Loucy (cell line): ENCODE measurements around the gene ZIM2.

Source experiments
- H2AFZ ChIP-seq: fragments of 200-600 bp; sonication (generic); 2 replicates; pipeline ENCODE4 v1.6.0; 2016; ENCODE audit warnings: antibody characterized with exemption, mild to moderate bottlenecking, low read length, moderate library complexity
- H3F3A ChIP-seq: fragments of 200-600 bp; 2 replicates; pipeline ENCODE4 v1.6.0; 2016; ENCODE audit warnings: antibody characterized with exemption, low read depth, mild to moderate bottlenecking
- H3K27me3 ChIP-seq: fragments of 200-600 bp; sonication (generic); 2 replicates; pipeline ENCODE4 v1.6.1; 2014; ENCODE audit warnings: low read length, mild to moderate bottlenecking; ENCODE audit not compliant: insufficient read depth, poor library complexity, severe bottlenecking
- H3K36me3 ChIP-seq: fragments of 200-600 bp; sonication (generic); 2 replicates; pipeline ENCODE4 v1.6.1; 2016; ENCODE audit warnings: low read length; ENCODE audit not compliant: insufficient read depth
- H3K4me1 ChIP-seq: fragments of 200-600 bp; sonication (generic); 2 replicates; pipeline ENCODE4 v1.5.1; 2014; ENCODE audit warnings: low read length, mild to moderate bottlenecking; ENCODE audit not compliant: insufficient read depth, poor library complexity, severe bottlenecking
- H3K4me2 ChIP-seq: fragments of 200-600 bp; sonication (generic); 2 replicates; pipeline ENCODE4 v1.6.0; 2014; ENCODE audit warnings: antibody characterized with exemption, low read length, low read depth, mild to moderate bottlenecking; ENCODE audit not compliant: poor library complexity, severe bottlenecking
- H3K4me3 ChIP-seq: fragments of 200-600 bp; sonication (generic); 2 replicates; pipeline ENCODE4 v1.5.1; 2014; ENCODE audit warnings: low read length, mild to moderate bottlenecking, mixed read lengths; ENCODE audit not compliant: poor library complexity, severe bottlenecking
- H3K79me2 ChIP-seq: fragments of 200-600 bp; sonication (generic); 2 replicates; pipeline ENCODE4 v1.6.1; 2014; ENCODE audit warnings: low read length; ENCODE audit not compliant: insufficient read depth
- H3K9ac ChIP-seq: fragments of 200-600 bp; sonication (generic); 2 replicates; pipeline ENCODE4 v1.6.0; 2014; ENCODE audit warnings: mild to moderate bottlenecking, low read depth, low read length, moderate library complexity; ENCODE audit not compliant: poor library complexity, severe bottlenecking
- H3K9me2 ChIP-seq: fragments of 200-600 bp; sonication (generic); replicated peaks from 2 replicates; pipeline ENCODE4 v1.6.1; 2016; ENCODE audit warnings: low read depth, low read length, mixed read lengths
- H3K9me3 ChIP-seq: fragments of 200-600 bp; sonication (generic); 2 replicates; pipeline ENCODE4 v1.6.1; 2014; ENCODE audit warnings: mild to moderate bottlenecking, antibody characterized with exemption, low read length, low read depth; ENCODE audit not compliant: insufficient read depth
- H4K20me1 ChIP-seq: fragments of 200-600 bp; sonication (generic); 2 replicates; pipeline ENCODE4 v1.6.0; 2014; ENCODE audit warnings: antibody characterized with exemption, low read length, mild to moderate bottlenecking; ENCODE audit not compliant: insufficient read depth, poor library complexity, severe bottlenecking
- CTCF ChIP-seq: fragments of 200-600 bp; sonication (generic); conservative IDR thresholded peaks from 2 replicates; pipeline ENCODE4 v1.5.1; 2014; ENCODE audit warnings: mild to moderate bottlenecking, antibody characterized with exemption, low read length
- EZH2phosphoT487 ChIP-seq: fragments of 200-600 bp; IDR thresholded peaks from 2 replicates; pipeline ENCODE4 v1.6.1; 2018; ENCODE audit warnings: antibody characterized with exemption, mild to moderate bottlenecking, moderate library complexity, borderline replicate concordance

The ZIM2 gene

GRCh38 chr19:56764196-56764695 lies 76.3 kb downstream of the ZIM2 start:
- no peak for TF ChIP-seq EZH2phosphoT487
- TF ChIP-seq CTCF = peak; percentile 27; the same call in 1 of the 2 replicates

GRCh38 chr19:56760842-56761241 lies 79.7 kb downstream of the ZIM2 start:
- Histone ChIP-seq H3K4me2 (no peak overlapping the region), H3K9ac (no peak overlapping the region), H4K20me1 (no peaks in the 10 kb centered on the region), H2AFZ (no peak overlapping the region), H3K4me3 (no peak overlapping the region), H3F3A (no peaks in the 10 kb centered on the region), H3K27me3 (no peaks in the 10 kb centered on the region), H3K4me1 (no peaks in the 10 kb centered on the region), H3K9me3 (peaks cover 7% of the 10 kb centered on the region; the same call in 1 of the 2 replicates), H3K79me2 (no peaks in the 10 kb centered on the region), H3K9me2 (no peaks in the 10 kb centered on the region), H3K36me3 (no peaks in the 10 kb centered on the region)
- TF ChIP-seq EZH2phosphoT487 (no peak), CTCF (no peak)

More at GRCh38 chr19:56764196-56764695, 76.3 kb downstream of the ZIM2 start:
- Histone ChIP-seq H3K9me3 (peaks cover 7% of the 10 kb centered on the region; the same call in 1 of the 2 replicates), H2AFZ (no peak overlapping the region), H3K9me2 (no peaks in the 10 kb centered on the region), H3K4me1 (no peaks in the 10 kb centered on the region), H3K9ac (no peak overlapping the region), H3K4me3 (no peak overlapping the region), H3K4me2 (no peak overlapping the region), H3K79me2 (no peaks in the 10 kb centered on the region), H3K27me3 (no peaks in the 10 kb centered on the region), H4K20me1 (no peaks in the 10 kb centered on the region), H3K36me3 (no peaks in the 10 kb centered on the region), H3F3A (no peaks in the 10 kb centered on the region)

GRCh38 chr19:56759531-56759930 lies 81.0 kb downstream of the ZIM2 start:
- Histone ChIP-seq H3F3A (no peaks in the 10 kb centered on the region), H2AFZ (no peak overlapping the region), H4K20me1 (no peaks in the 10 kb centered on the region), H3K4me3 (no peak overlapping the region), H3K36me3 (no peaks in the 10 kb centered on the region), H3K4me1 (no peaks in the 10 kb centered on the region), H3K9ac (no peak overlapping the region), H3K9me2 (no peaks in the 10 kb centered on the region), H3K4me2 (no peak overlapping the region), H3K9me3 (no peaks in the 10 kb centered on the region; the same call in 1 of the 2 replicates), H3K27me3 (no peaks in the 10 kb centered on the region), H3K79me2 (no peaks in the 10 kb centered on the region)
- TF ChIP-seq EZH2phosphoT487 (no peak), CTCF (no peak)
